ENCODE results near the gene HOXD9. TPM values are rescaled to one million over a fixed set of nuclear protein-coding genes. Genes with fewer than 3 reads are reported as not detected.
A peak's percentile ranks its signal among the peaks of the same experiment; 100 is the strongest.

The HOXD9 gene
- total RNA-seq, 1 donor from 2014 or later = not detected

- no peak for DNase-seq (ENCODE audit: low spot score)
- Mint-ChIP-seq H3K4me1 (ENCODE audit: low read depth) (peaks cover 11% of the 10 kb centered on the region), H3K27ac (no peak overlapping the region), H3K9me3 (no peaks in the 10 kb centered on the region), H3K27me3 (ENCODE audit: insufficient read depth) (peaks cover 70% of the 10 kb centered on the region), H3K36me3 (ENCODE audit: low read depth) (peaks cover 2% of the 10 kb centered on the region), H3K4me3 (no peak overlapping the region)
- intact Hi-C loops (cut with micrococcal nuclease) = loop anchor here (1.0 to 5.0 kb wide), 7 partner anchors 8 to 1008 kb away; partner anchors contain the start of gene HOXD1
Observed at GRCh38 chr2:176139661-176140512, 17.4 kb downstream of the HOXD9 start.

- Mint-ChIP-seq H3K9me3 (no peaks in the 10 kb centered on the region), H3K27ac (no peak overlapping the region), H3K4me3 (peak overlapping the region; percentile 3), H3K27me3 (ENCODE audit: insufficient read depth) (peaks cover 68% of the 10 kb centered on the region), H3K4me1 (ENCODE audit: low read depth) (peaks cover 11% of the 10 kb centered on the region), H3K36me3 (ENCODE audit: low read depth) (peaks cover 1% of the 10 kb centered on the region)
- intact Hi-C loops (cut with micrococcal nuclease) = loop anchor here (1.0 kb wide), 6 partner anchors 8 to 1008 kb away; no protein-coding TSS in a partner anchor
- DNase-seq (ENCODE audit: low spot score) = peak; percentile 49
Observed at GRCh38 chr2:176140513-176141317, 18.2 kb downstream of the HOXD9 start.

GRCh38 chr2:176142281-176142680 lies 19.8 kb downstream of the HOXD9 start:
- Mint-ChIP-seq H3K27me3 (ENCODE audit: insufficient read depth) (peaks cover 70% of the 10 kb centered on the region), H3K4me1 (ENCODE audit: low read depth) (peaks cover 11% of the 10 kb centered on the region), H3K4me3 (no peak overlapping the region), H3K27ac (no peak overlapping the region), H3K9me3 (no peaks in the 10 kb centered on the region), H3K36me3 (ENCODE audit: low read depth) (no peaks in the 10 kb centered on the region)
- no peak for DNase-seq (ENCODE audit: low spot score)
- intact Hi-C loops (cut with micrococcal nuclease) = no loop called here

GRCh38 chr2:176145085-176145969 lies 22.8 kb downstream of the HOXD9 start:
- intact Hi-C loops (cut with micrococcal nuclease) = no loop called here
- no peak overlapping the region for H3K27ac Mint-ChIP-seq

GRCh38 chr2:176146101-176146500 lies 23.6 kb downstream of the HOXD9 start:
- Mint-ChIP-seq H3K27me3 (ENCODE audit: insufficient read depth) (peaks cover 76% of the 10 kb centered on the region), H3K4me3 (no peak overlapping the region), H3K9me3 (no peaks in the 10 kb centered on the region), H3K36me3 (ENCODE audit: low read depth) (no peaks in the 10 kb centered on the region), H3K4me1 (ENCODE audit: low read depth) (peaks cover 2% of the 10 kb centered on the region), H3K27ac (no peak overlapping the region)
- DNase-seq (ENCODE audit: low spot score) = no peak
- intact Hi-C loops (cut with micrococcal nuclease) = loop anchor here (2.0 kb wide), 1 partner anchor 13 kb away; no protein-coding TSS in a partner anchor

More at GRCh38 chr2:176145085-176145969, 22.8 kb downstream of the HOXD9 start:
- no peaks in the 10 kb centered on the region for H3K9me3 Mint-ChIP-seq
- no peak overlapping the region for H3K4me3 Mint-ChIP-seq
- H3K27me3 Mint-ChIP-seq (ENCODE audit: insufficient read depth) = peaks cover 72% of the 10 kb centered on the region
- peaks cover 3% of the 10 kb centered on the region for H3K4me1 Mint-ChIP-seq (ENCODE audit: low read depth)
- no peak for DNase-seq (ENCODE audit: low spot score)
- no peaks in the 10 kb centered on the region for H3K36me3 Mint-ChIP-seq (ENCODE audit: low read depth)

GRCh38 chr2:176146645-176147044 lies 24.1 kb downstream of the HOXD9 start:
- no peak overlapping the region for H3K27ac Mint-ChIP-seq
- H3K4me1 Mint-ChIP-seq (ENCODE audit: low read depth) = no peaks in the 10 kb centered on the region
- no peaks in the 10 kb centered on the region for H3K36me3 Mint-ChIP-seq (ENCODE audit: low read depth)
- no peaks in the 10 kb centered on the region for H3K9me3 Mint-ChIP-seq
- H3K4me3 Mint-ChIP-seq = no peak overlapping the region
- intact Hi-C loops (cut with micrococcal nuclease) = loop anchor here (2.0 kb wide), 1 partner anchor 14 kb away; no protein-coding TSS in a partner anchor
- peaks cover 75% of the 10 kb centered on the region for H3K27me3 Mint-ChIP-seq (ENCODE audit: insufficient read depth)
- no peak for DNase-seq (ENCODE audit: low spot score)

GRCh38 chr2:176147210-176147799 lies 24.8 kb downstream of the HOXD9 start:
- Mint-ChIP-seq H3K36me3 (ENCODE audit: low read depth) (no peaks in the 10 kb centered on the region), H3K27me3 (ENCODE audit: insufficient read depth) (peaks cover 75% of the 10 kb centered on the region), H3K9me3 (no peaks in the 10 kb centered on the region), H3K4me3 (no peak overlapping the region), H3K4me1 (ENCODE audit: low read depth) (no peaks in the 10 kb centered on the region), H3K27ac (no peak overlapping the region)
- intact Hi-C loops (cut with micrococcal nuclease) = loop anchor here (2.0 kb wide), 1 partner anchor 15 kb away; no protein-coding TSS in a partner anchor
- DNase-seq (ENCODE audit: low spot score) = no peak

GRCh38 chr2:176147800-176148496 lies 25.4 kb downstream of the HOXD9 start:
- intact Hi-C loops (cut with micrococcal nuclease) = loop anchor here (1.0 to 2.0 kb wide), 2 partner anchors 8 to 15 kb away; no protein-coding TSS in a partner anchor

GRCh38 chr2:176148751-176149421 lies 26.4 kb downstream of the HOXD9 start:
- Mint-ChIP-seq H3K36me3 (ENCODE audit: low read depth) (no peaks in the 10 kb centered on the region), H3K27me3 (ENCODE audit: insufficient read depth) (peaks cover 79% of the 10 kb centered on the region), H3K27ac (no peak overlapping the region), H3K4me3 (no peak overlapping the region), H3K9me3 (no peaks in the 10 kb centered on the region), H3K4me1 (ENCODE audit: low read depth) (no peaks in the 10 kb centered on the region)
- intact Hi-C loops (cut with micrococcal nuclease) = loop anchor here (1.0 kb wide), 1 partner anchor 9 kb away; no protein-coding TSS in a partner anchor
- no peak for DNase-seq (ENCODE audit: low spot score)

More at GRCh38 chr2:176147800-176148496, 25.4 kb downstream of the HOXD9 start:
- H3K4me1 Mint-ChIP-seq (ENCODE audit: low read depth) = no peaks in the 10 kb centered on the region
- peaks cover 79% of the 10 kb centered on the region for H3K27me3 Mint-ChIP-seq (ENCODE audit: insufficient read depth)
- no peak overlapping the region for H3K27ac Mint-ChIP-seq
- no peaks in the 10 kb centered on the region for H3K36me3 Mint-ChIP-seq (ENCODE audit: low read depth)
- no peak overlapping the region for H3K4me3 Mint-ChIP-seq
- no peak for DNase-seq (ENCODE audit: low spot score)
- H3K9me3 Mint-ChIP-seq = no peaks in the 10 kb centered on the region

- Mint-ChIP-seq H3K27ac (no peak overlapping the region), H3K36me3 (ENCODE audit: low read depth) (no peaks in the 10 kb centered on the region), H3K27me3 (ENCODE audit: insufficient read depth) (peaks cover 79% of the 10 kb centered on the region), H3K4me1 (ENCODE audit: low read depth) (no peaks in the 10 kb centered on the region), H3K4me3 (no peak overlapping the region), H3K9me3 (no peaks in the 10 kb centered on the region)
- intact Hi-C loops (cut with micrococcal nuclease) = no loop called here
- DNase-seq (ENCODE audit: low spot score) = no peak
Observed at GRCh38 chr2:176149481-176149938, 27.0 kb downstream of the HOXD9 start.
